Measurements from ENCODE around the gene PLEKHH2. TPM values are rescaled to one million over a fixed set of nuclear protein-coding genes. Genes with fewer than 3 reads are reported as not detected.

PLEKHH2 gene
- total and polyA plus RNA-seq, 2 of the 13 experiments (the other 11 are each of a cell fraction or from before 2014, with no cell fraction given), result 1.1 to 3.0 TPM

GRCh38 chr2:43612944-43613343 lies 24.1 kb upstream of the PLEKHH2 start (continued):
- no peak for TF ChIP-seq ZNF276 (CRISPR knock-in tag; IDR thresholded peaks at IDR 0.05; ENCODE audit: low read depth)
- TF ChIP-seq ZBTB33 (CRISPR knock-in tag; IDR thresholded peaks at IDR 0.05), result no peak
- no peak for TF ChIP-seq HINFP (CRISPR knock-in tag; IDR thresholded peaks at IDR 0.05; ENCODE audit: low read depth)
- peak; percentile 28; the same call in 1 of the 2 replicates for TF ChIP-seq BORCS8-MEF2B (CRISPR knock-in tag; IDR thresholded peaks at IDR 0.05)
- no peak for TF ChIP-seq E2F1 (CRISPR knock-in tag; IDR thresholded peaks at IDR 0.05)
- no peak for TF ChIP-seq BHLHE40 (IDR thresholded peaks at IDR 0.05; ENCODE audit: low read length)
- TF ChIP-seq TGIF2 (CRISPR knock-in tag; IDR thresholded peaks at IDR 0.05), result peak; percentile 61; the same call in 1 of the 2 replicates
- TF ChIP-seq PITX1 (CRISPR knock-in tag; IDR thresholded peaks at IDR 0.05), result 0 out of 2 replicates have a peak, but pooled peaks have one; percentile 45
- no peak for TF ChIP-seq SIN3A (IDR thresholded peaks at IDR 0.05; ENCODE audit: borderline replicate concordance, low read depth, low read length)
- no peak for TF ChIP-seq ZNF20 (CRISPR knock-in tag; IDR thresholded peaks at IDR 0.05)
- no peak for TF ChIP-seq FIP1L1 (IDR thresholded peaks at IDR 0.05; ENCODE audit: borderline replicate concordance, insufficient read depth, low read depth, low read length)
- no peak for TF ChIP-seq HES4 (CRISPR knock-in tag; IDR thresholded peaks at IDR 0.05; ENCODE audit: borderline replicate concordance)
- no peak; the same call in 1 of the 2 replicates for TF ChIP-seq RCOR2 (CRISPR knock-in tag; IDR thresholded peaks at IDR 0.05)
- 0 out of 2 replicates have a peak, but pooled peaks have one; percentile 17 for TF ChIP-seq ZNF644 (CRISPR knock-in tag; IDR thresholded peaks at IDR 0.05; ENCODE audit: low read depth)
- peak; percentile 41 for TF ChIP-seq RARA (CRISPR knock-in tag; IDR thresholded peaks at IDR 0.05)
- peak; percentile 45; the same call in 1 of the 2 replicates for TF ChIP-seq HDAC1 (CRISPR knock-in tag; IDR thresholded peaks at IDR 0.05)
- TF ChIP-seq SMAD9 (CRISPR knock-in tag; IDR thresholded peaks at IDR 0.05), result no peak
- peak; percentile 77 for TF ChIP-seq PAXIP1 (CRISPR knock-in tag; conservative IDR thresholded peaks at IDR 0.05)
- TF ChIP-seq NRL (CRISPR knock-in tag; IDR thresholded peaks at IDR 0.05; ENCODE audit: borderline replicate concordance), result no peak
- TF ChIP-seq ZFP82 (CRISPR knock-in tag; IDR thresholded peaks at IDR 0.05; ENCODE audit: borderline replicate concordance), result no peak
